Renal pelvis (tissue), 4 donors: Measurements from ENCODE around the gene PACRG. TPM values are rescaled to one million over a fixed set of nuclear protein-coding genes. Genes with fewer than 3 reads are reported as not detected.

ENCODE experiments used
- DNase-seq: peaks from one replicate; pipeline ENCODE4 v3.0.0-alpha.2; 2013
- polyA plus RNA-seq, 3 donors: library from polyadenylated mRNA; unstranded; fragments of 120-200 nt; gene quantifications; one replicate each; pipeline ENCODE4 v1.2.1, GENCODE V29; 2013; ENCODE audit not compliant: insufficient read length in 3 of 3

The PACRG gene
- polyA plus RNA-seq, 3 donors: 14.8 to 18.3 (median 16.1) TPM

- DNase-seq: no peak
Observed at GRCh38 chr6:162999575-163000285, 272.0 kb downstream of the PACRG start.

- no peak for DNase-seq
Observed at GRCh38 chr6:163001330-163001729, 273.6 kb downstream of the PACRG start.

- no peak for DNase-seq
Observed at GRCh38 chr6:163008186-163008585, 280.4 kb downstream of the PACRG start.

GRCh38 chr6:163008626-163009025 lies 280.9 kb downstream of the PACRG start:
- DNase-seq: no peak

- no peak for DNase-seq
Observed at GRCh38 chr6:163010145-163010544, 282.4 kb downstream of the PACRG start.

- DNase-seq: no peak
Observed at GRCh38 chr6:163014736-163015135, 287.0 kb downstream of the PACRG start.

- no peak for DNase-seq
Observed at GRCh38 chr6:163017801-163018200, 290.0 kb downstream of the PACRG start.

- no peak for DNase-seq
Observed at GRCh38 chr6:163019926-163020325, 292.2 kb downstream of the PACRG start.

GRCh38 chr6:163021054-163021453 lies 293.3 kb downstream of the PACRG start:
- no peak for DNase-seq

- no peak for DNase-seq
Observed at GRCh38 chr6:163023700-163024099, 295.9 kb downstream of the PACRG start.

GRCh38 chr6:163026893-163027292 lies 299.1 kb downstream of the PACRG start:
- DNase-seq: no peak

GRCh38 chr6:163030980-163031379 lies 303.2 kb downstream of the PACRG start:
- DNase-seq: no peak

- no peak for DNase-seq
Observed at GRCh38 chr6:163031931-163032330, 304.2 kb downstream of the PACRG start.

- no peak for DNase-seq
Observed at GRCh38 chr6:163036160-163036645, 308.4 kb downstream of the PACRG start.

GRCh38 chr6:163038317-163038716 lies 310.5 kb downstream of the PACRG start:
- DNase-seq: no peak

GRCh38 chr6:163048345-163048744 lies 320.6 kb downstream of the PACRG start:
- DNase-seq: no peak

- DNase-seq: no peak
Observed at GRCh38 chr6:163053667-163054344, 326.0 kb downstream of the PACRG start.

GRCh38 chr6:163054641-163055040 lies 326.9 kb downstream of the PACRG start:
- no peak for DNase-seq

GRCh38 chr6:163057260-163057659 lies 329.5 kb downstream of the PACRG start:
- DNase-seq: no peak

- DNase-seq: no peak
Observed at GRCh38 chr6:163062790-163063189, 335.0 kb downstream of the PACRG start.

GRCh38 chr6:163063561-163063960 lies 335.8 kb downstream of the PACRG start:
- DNase-seq: no peak

- no peak for DNase-seq
Observed at GRCh38 chr6:163064397-163064796, 336.6 kb downstream of the PACRG start.

GRCh38 chr6:163066200-163066599 lies 338.4 kb downstream of the PACRG start:
- DNase-seq: no peak

- DNase-seq: no peak
Observed at GRCh38 chr6:163077134-163077533, 349.4 kb downstream of the PACRG start.
